Peyer's patch (tissue), 4 donors: ENCODE results near the gene ELFN1. TPM values are rescaled to one million over a fixed set of nuclear protein-coding genes. Genes with fewer than 3 reads are reported as not detected.
A peak's percentile ranks its signal among the peaks of the same experiment; 100 is the strongest.

Experiments
- DNase-seq, 3 donors: peaks; one replicate each; pipeline ENCODE4 v3.0.0-alpha.2; 2017 to 2019
- H3K27ac ChIP-seq, 4 donors: fragments of 200-600 bp; sonication (generic); one replicate each; pipeline ENCODE4 v1.5.1; 2016 to 2019
- H3K27me3 ChIP-seq, 2 donors: fragments of 200-600 bp; sonication (generic); one replicate each; pipeline ENCODE4 v1.5.1; 2019
- H3K36me3 ChIP-seq, 3 donors: fragments of 200-600 bp; sonication (generic); one replicate each; pipeline ENCODE4 v1.5.1; 2016 to 2019
- H3K4me1 ChIP-seq, 4 donors: fragments of 200-600 bp; sonication (generic); one replicate each; pipeline ENCODE4 v1.5.1; 2016 to 2019
- H3K4me3 ChIP-seq, 4 donors: fragments of 200-600 bp; sonication (generic); 1 replicate in 3 of 4; 2 replicates in 1 of 4; pipeline ENCODE4 v1.5.1; 2016 to 2019; ENCODE audit warnings: mild to moderate bottlenecking in 1 of 4
- H3K9me3 ChIP-seq, 4 donors: fragments of 200-600 bp; sonication (generic); one replicate each; pipeline ENCODE4 v1.5.1; 2016 to 2019; ENCODE audit warnings: mild to moderate bottlenecking in 1 of 4
- POLR2A ChIP-seq, 2 donors: fragments of 450-650 bp; IDR thresholded peaks; one replicate each; pipeline ENCODE4 v1.5.1; 2017; ENCODE audit warnings: antibody characterized with exemption in 2 of 2, mild to moderate bottlenecking in 2 of 2, moderate library complexity in 2 of 2
- total RNA-seq, 4 donors: library from RNA; depleted of rRNA; stranded (reverse); fragments of >200 nt; gene quantifications; one replicate each; pipeline ENCODE4 v1.1.0, GENCODE V29; 2016
- TF ChIP-seq, protein P1 (sequence below), 6 experiments: fragments of 450-650 bp in 4 of 6; fragments of 200-600 bp in 2 of 6; sonication (generic) in 1 of 6; IDR thresholded peaks; one replicate each; pipeline ENCODE4 v1.5.1; 2017 to 2019; ENCODE audit warnings: antibody characterized with exemption in 6 of 6, mild to moderate bottlenecking in 3 of 6, moderate library complexity in 1 of 6

The ELFN1 gene
- total RNA-seq, 4 donors from 2014 or later: 0.80 TPM; not detected in 3

DNA sequence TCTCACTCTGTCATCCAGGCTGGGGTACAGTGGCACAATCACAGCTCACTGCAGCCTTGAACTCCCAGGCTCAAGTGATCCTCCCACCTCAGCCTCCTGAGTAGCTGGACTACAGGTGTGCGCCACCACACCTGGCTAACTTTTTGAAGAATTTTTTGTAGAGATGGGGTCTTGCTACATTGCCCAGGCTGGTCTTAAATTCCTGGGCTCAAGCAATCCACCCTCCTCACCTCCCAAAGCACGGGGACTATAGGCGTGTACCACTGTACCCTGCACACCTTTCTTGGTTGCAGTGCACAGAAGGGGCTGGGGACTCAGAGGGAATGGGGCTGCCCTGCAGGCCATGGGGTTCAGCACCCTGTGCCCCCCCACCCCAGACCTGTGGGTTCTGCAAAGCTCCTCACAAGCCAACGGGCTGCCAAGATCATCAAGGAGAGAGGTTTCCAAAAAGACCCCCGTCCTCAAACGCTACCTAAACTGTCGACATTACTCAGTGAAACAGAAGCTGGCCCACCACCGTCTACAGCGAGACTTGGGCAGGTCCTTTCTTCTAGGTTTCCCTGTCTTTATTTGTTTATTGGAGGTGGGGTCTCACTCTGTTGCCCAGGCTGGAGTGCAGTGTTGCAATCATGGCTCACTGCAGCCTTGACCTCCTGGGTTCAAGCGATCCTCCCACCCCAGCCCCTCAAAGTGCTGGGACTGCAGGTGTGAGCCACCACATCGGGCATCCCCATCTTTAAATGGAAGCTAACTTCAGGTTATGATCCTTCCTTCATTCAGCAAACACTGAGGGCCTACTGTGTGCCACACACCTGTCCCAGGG, 26.6 kb upstream of the ELFN1 start:
- no peaks in the 10 kb centered on the region for H3K27me3 ChIP-seq
- H3K9me3 ChIP-seq: no peaks in the 10 kb centered on the region
- DNase-seq: no peak
- H3K36me3 ChIP-seq: no peaks in the 10 kb centered on the region
- no peak overlapping the region for H3K27ac ChIP-seq
- H3K4me3 ChIP-seq: no peak overlapping the region
- TF ChIP-seq POLR2A (IDR thresholded peaks at IDR 0.05): no peak
- TF ChIP-seq, protein P1, sequence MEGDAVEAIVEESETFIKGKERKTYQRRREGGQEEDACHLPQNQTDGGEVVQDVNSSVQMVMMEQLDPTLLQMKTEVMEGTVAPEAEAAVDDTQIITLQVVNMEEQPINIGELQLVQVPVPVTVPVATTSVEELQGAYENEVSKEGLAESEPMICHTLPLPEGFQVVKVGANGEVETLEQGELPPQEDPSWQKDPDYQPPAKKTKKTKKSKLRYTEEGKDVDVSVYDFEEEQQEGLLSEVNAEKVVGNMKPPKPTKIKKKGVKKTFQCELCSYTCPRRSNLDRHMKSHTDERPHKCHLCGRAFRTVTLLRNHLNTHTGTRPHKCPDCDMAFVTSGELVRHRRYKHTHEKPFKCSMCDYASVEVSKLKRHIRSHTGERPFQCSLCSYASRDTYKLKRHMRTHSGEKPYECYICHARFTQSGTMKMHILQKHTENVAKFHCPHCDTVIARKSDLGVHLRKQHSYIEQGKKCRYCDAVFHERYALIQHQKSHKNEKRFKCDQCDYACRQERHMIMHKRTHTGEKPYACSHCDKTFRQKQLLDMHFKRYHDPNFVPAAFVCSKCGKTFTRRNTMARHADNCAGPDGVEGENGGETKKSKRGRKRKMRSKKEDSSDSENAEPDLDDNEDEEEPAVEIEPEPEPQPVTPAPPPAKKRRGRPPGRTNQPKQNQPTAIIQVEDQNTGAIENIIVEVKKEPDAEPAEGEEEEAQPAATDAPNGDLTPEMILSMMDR (IDR thresholded peaks at IDR 0.05): no peak
- peaks cover 0 to 6% (median 0%) of the 10 kb centered on the region in 4 donors for H3K4me1 ChIP-seq

DNA sequence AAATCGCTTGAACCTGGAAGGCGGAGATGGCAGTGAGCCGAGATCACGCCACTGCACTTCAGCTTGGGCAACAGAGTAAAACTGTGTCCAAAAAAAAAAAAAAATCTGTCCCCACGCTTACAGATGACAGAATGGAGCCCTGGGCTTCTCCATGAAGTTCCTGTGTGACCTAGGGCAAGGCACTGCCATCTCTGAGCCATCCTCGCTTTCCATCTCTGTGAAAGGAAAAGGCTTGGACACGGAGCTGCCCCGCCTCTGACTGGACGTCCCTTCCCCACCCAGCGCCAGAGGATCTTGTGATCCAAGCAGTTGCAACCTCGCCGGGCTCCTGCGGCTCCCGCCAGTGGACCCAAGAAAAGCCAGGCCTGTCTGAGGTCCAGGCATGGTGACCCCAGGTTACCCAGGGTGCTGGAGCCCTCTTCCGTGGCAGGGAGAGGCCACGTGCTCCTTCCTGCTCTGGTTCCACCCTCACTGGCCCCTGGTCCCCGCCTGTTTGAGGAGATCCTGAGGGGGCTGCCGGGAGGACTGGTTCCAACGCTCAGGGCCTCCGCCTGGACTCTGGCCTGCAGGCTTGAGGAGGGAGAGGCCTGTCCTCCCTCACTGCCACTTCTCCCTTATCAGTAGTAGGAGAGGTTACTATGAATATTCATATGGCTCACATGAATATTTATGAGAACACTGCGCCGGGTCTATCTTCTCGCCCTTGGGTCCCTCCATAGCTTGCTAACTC, 25.6 kb upstream of the ELFN1 start:
- Histone ChIP-seq H3K36me3 (no peaks in the 10 kb centered on the region), H3K4me1 (peaks cover 0 to 6% (median 0%) of the 10 kb centered on the region in 4 donors), H3K27ac (no peak overlapping the region), H3K9me3 (no peaks in the 10 kb centered on the region), H3K27me3 (no peaks in the 10 kb centered on the region), H3K4me3 (no peak overlapping the region)
- no peak for DNase-seq
- TF ChIP-seq, protein P1 (IDR thresholded peaks at IDR 0.05): no peak
- TF ChIP-seq POLR2A (IDR thresholded peaks at IDR 0.05): no peak

DNA sequence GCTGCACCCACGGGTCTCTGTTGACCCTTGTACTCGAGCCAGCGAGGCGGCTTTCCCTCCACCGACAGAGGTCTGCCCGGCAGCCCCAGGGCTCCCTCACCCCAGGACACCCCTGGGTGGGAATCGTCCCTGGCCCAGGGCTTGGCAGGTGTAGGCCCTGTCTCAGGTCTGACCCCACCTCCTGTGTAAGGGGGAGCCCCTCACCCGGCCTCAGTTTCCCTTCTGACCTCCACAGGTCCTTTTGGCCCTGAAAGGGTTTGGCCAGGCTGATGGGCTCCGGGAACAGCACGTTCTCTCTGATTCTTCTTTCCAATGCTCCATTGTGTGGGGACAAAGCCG, 25.0 kb upstream of the ELFN1 start:
- Histone ChIP-seq H3K27ac (no peak overlapping the region), H3K4me3 (no peak overlapping the region), H3K4me1 (peaks cover 0 to 6% (median 0%) of the 10 kb centered on the region in 4 donors), H3K36me3 (no peaks in the 10 kb centered on the region), H3K9me3 (no peaks in the 10 kb centered on the region), H3K27me3 (no peaks in the 10 kb centered on the region)
- DNase-seq: no peak
- no peak for TF ChIP-seq POLR2A (IDR thresholded peaks at IDR 0.05)
- TF ChIP-seq, protein P1 (IDR thresholded peaks at IDR 0.05): no peak

DNA sequence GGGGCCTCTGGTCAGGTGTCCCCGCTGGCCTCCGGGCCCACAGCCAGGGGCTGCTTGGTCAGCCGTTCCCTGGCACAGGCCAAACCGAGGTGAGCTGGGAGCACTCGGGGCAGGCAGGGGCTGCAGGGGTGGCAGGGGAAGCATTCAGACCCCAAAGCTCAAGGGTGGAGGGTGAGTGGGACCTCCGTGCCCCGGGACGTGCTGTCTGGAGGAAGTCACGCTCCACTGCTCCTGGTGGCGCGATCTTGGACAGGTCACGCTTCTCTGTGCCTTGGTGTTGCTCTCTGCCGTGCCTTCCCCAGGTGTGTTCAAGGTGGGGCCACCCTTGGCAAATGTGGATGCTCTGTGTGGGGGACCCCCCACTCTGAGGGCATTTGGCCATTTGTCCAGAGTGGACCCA, 24.6 kb upstream of the ELFN1 start:
- Histone ChIP-seq H3K9me3 (no peaks in the 10 kb centered on the region), H3K36me3 (no peaks in the 10 kb centered on the region), H3K4me3 (no peak overlapping the region), H3K27me3 (no peaks in the 10 kb centered on the region), H3K4me1 (peaks cover 0 to 6% (median 0%) of the 10 kb centered on the region in 4 donors), H3K27ac (no peak overlapping the region)
- TF ChIP-seq, protein P1 (IDR thresholded peaks at IDR 0.05): no peak
- TF ChIP-seq POLR2A (IDR thresholded peaks at IDR 0.05): no peak
- DNase-seq: peak in 1 of 3 donors; percentile 36

DNA sequence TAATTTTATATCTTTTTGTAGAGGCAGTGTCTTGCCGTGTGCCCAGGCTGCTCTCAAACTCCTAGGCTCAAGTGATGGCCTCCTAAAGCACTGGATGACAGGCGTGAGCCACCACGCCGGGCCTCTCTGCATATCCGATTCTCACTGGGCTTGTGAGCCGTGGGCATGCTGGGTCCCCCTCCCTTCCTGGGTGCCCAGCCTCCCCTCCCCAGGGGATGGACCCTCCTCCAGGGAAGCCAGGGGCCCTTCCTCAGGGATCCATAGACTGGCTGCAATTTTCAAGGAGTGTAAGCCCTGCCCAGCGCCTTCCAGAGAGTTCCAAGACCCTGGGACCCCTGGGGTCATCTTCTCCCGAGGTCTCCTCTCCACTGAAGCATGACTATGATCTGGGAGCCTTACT, 23.7 kb upstream of the ELFN1 start:
- Histone ChIP-seq H3K27me3 (no peaks in the 10 kb centered on the region), H3K36me3 (no peaks in the 10 kb centered on the region), H3K4me3 (no peak overlapping the region), H3K9me3 (no peaks in the 10 kb centered on the region), H3K4me1 (peaks cover 0 to 6% (median 0%) of the 10 kb centered on the region in 4 donors), H3K27ac (no peak overlapping the region)
- no peak for TF ChIP-seq POLR2A (IDR thresholded peaks at IDR 0.05)
- TF ChIP-seq, protein P1 (IDR thresholded peaks at IDR 0.05): no peak
- DNase-seq: no peak
